A549 treated with Mapracorat at 1 μM for 4 hours (cell line): Measurements from ENCODE around the gene TMEM156. TPM values are rescaled to one million over a fixed set of nuclear protein-coding genes. Genes with fewer than 3 reads are reported as not detected.

Experiments
- total RNA-seq: library from RNA; stranded (reverse); fragments of 200-300 nt; extraction: Qiagen RNA extraction; gene quantifications from 5 replicates; pipeline ENCODE4 v1.2.3, GENCODE V29; 2022

The TMEM156 gene, protein sequence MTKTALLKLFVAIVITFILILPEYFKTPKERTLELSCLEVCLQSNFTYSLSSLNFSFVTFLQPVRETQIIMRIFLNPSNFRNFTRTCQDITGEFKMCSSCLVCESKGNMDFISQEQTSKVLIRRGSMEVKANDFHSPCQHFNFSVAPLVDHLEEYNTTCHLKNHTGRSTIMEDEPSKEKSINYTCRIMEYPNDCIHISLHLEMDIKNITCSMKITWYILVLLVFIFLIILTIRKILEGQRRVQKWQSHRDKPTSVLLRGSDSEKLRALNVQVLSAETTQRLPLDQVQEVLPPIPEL
- 18.6 to 22.7 TPM (median 20.8 TPM) in 5 replicates for total RNA-seq

DNA sequence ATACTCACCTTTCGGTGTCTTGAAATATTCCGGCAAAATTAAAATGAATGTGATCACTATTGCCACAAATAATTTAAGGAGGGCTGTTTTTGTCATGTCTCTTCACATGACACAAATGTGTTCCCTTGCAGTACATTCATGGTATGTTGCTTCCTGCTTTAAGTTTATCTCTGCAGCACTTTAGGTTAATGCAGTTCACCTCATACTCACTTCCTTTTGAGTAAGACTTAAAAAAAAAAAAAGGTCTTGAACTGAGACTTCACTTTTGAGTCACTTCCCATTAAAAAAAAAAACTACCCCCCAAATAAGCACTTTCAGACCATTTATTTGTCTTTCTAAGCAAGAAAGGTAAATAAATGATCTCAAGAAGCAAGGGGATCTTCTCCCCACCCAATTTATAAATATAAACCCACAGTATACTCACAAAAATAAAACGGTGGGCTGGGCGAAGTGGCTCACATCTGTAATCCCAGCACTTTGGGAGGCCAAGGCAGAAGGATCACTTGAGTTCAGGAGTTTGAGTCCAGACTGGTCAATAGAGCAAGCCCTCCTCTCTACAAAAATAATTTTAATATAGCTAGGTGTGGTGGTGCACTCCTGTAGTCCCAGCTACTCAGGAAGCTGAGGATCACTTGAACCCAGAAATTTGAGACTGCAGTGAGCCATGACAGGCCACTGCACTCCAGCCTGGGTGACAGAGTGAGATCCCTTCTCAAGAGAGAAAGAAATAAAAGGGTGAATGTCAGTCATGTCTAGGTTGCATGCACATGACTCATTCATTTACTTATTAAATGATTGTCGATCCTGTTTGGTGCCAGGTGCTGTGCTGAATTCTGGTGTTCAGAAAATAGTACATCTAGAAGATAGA lies at the start of gene TMEM156:
Gene TMEM156, minus strand, starts transcription at position 192 of the 868 bp plus-strand sequence. Its CDS starts 96 bp downstream, at position 96.

DNA sequence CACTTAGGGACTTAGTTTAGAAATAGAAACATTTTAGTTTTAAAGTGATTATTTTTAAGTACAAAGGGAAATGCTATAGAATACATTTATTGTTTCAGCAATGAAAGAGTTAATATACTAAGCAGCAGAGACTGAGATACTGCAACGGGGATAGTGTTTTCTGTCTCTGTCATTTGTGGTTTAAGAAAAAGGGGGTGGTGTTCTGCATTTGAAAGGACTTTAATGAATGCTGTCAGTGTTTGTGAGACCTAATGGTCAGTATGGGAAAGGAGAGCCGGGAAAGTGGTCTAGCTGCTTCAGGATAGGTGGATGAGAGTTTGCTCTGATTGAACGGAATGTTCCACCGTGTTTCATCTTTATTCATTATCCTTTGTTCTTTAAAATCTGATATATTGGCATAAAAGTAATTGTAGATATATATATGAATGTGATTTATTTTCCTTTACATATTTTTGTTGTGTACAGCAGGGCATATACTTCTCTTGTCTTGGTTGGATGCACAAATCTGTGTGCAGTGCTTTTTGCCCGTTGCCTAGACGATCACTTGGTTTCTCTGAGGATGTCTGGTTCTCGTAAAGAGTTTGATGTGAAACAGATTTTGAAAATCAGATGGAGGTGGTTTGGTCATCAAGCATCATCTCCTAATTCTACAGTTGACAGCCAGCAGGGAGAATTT lies 30.0 kb upstream of the TMEM156 start, which contains the start of gene KLHL5:
Gene KLHL5, plus strand, starts transcription at position 139 of the 676 bp plus-strand sequence. Its CDS starts 421 bp downstream, at position 560.

Other genes starting within 250 kb of the TMEM156 start
- 0.05 TPM in 2 of 5 replicates, not detected in the others for gene TLR10, start 249.4 kb downstream of the TMEM156 start, total RNA-seq
- gene TLR1, start 227.6 kb downstream of the TMEM156 start, total RNA-seq = 0.13 to 0.30 TPM (median 0.23 TPM) in 5 replicates
- gene TLR6, start 175.6 kb downstream of the TMEM156 start, total RNA-seq = 2.3 to 3.0 TPM (median 2.3 TPM) in 5 replicates
- gene FAM114A1, start 164.6 kb downstream of the TMEM156 start, total RNA-seq = 20.2 to 37.2 TPM (median 32.4 TPM) in 5 replicates
- 43.7 to 61.1 TPM (median 55.1 TPM) in 5 replicates for gene KLHL5, start 29.8 kb upstream of the TMEM156 start, total RNA-seq
- 7.2 to 9.2 TPM (median 8.8 TPM) in 5 replicates for gene WDR19, start 150.1 kb upstream of the TMEM156 start, total RNA-seq